Kidney epithelial cell (primary cell): ENCODE measurements around the gene CGREF1. TPM values are rescaled to one million over a fixed set of nuclear protein-coding genes. Genes with fewer than 3 reads are reported as not detected.

Experiments used
- DNase-seq: peaks from one replicate; pipeline ENCODE4 v3.0.0-alpha.2; 2010; ENCODE audit warnings: low read depth
- H3K27me3 ChIP-seq: 2 replicates; pipeline ENCODE4 v1.6.0; 2011; ENCODE audit warnings: low read length; ENCODE audit not compliant: control insufficient read depth, insufficient read depth
- H3K36me3 ChIP-seq: 2 replicates; pipeline ENCODE4 v1.5.1; 2011; ENCODE audit warnings: low read length; ENCODE audit not compliant: control insufficient read depth, insufficient read depth
- H3K4me3 ChIP-seq: 2 replicates; pipeline ENCODE4 v1.5.1; 2011; ENCODE audit warnings: low read depth, mild to moderate bottlenecking, control low read depth, low read length
- total RNA-seq: library from RNA; depleted of rRNA; stranded (reverse); fragments of >200 nt; gene quantifications from 2 replicates; pipeline ENCODE4 v1.2.3, GENCODE V29; 2015
- TF ChIP-seq, protein P1 (sequence below): IDR thresholded peaks from 2 replicates; pipeline ENCODE4 v1.5.1; 2011; ENCODE audit warnings: mild to moderate bottlenecking, moderate library complexity, low read length, control low read depth, inconsistent platforms; ENCODE audit not compliant: insufficient read depth, poor library complexity, severe bottlenecking

CGREF1 gene, protein sequence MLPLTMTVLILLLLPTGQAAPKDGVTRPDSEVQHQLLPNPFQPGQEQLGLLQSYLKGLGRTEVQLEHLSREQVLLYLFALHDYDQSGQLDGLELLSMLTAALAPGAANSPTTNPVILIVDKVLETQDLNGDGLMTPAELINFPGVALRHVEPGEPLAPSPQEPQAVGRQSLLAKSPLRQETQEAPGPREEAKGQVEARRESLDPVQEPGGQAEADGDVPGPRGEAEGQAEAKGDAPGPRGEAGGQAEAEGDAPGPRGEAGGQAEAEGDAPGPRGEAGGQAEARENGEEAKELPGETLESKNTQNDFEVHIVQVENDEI
- 1.8 and 2.5 TPM in 2 replicates for total RNA-seq

DNA sequence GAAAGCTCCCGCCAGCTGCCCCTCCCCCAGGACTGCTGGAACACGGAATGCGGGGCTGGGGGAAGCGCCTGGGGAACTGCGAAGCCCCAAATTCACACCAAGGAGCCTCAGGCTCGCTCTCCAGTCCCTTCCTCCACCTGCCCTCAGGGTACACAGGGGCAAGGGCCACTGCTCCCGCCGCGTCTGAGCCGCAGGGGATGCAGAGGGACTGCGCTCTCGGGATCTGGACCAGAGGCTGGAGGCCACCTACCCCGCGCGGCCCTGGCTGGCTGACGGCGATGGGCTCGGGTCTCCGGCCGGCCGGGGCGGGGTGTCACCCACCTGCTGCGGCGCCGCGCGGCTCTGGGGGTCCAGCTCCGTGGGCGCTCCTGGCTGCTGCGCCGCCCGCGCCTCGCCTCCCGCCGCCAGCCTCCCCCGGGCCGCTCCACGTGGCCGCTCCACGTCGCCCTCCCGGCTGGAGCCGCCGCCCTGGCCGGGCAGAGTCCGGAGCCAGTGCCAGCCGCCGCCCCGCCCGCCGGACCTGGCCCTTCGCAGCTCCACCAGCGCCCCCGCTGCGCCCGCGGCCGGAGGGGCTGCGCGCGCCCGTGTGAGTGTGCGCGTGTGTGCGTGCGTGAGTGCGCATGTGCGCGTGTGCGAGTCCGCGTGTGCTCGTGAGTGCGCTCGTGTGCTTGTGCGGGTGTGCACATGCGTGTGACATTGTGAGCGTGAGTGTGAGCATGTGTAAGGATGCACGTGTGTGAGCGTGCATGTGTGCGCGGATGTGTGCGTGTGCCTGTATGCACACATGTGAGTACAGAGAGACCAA lies at the start of gene CGREF1:
TSS of gene CGREF1 (minus strand) at position 604 of the 805 bp plus-strand sequence. CDS start 14,762 bp downstream, outside the sequence.
- Histone ChIP-seq H3K4me3 (peak within 1 kb of the TSS; percentile 14), H3K27me3 (peaks cover 41% of the 10 kb centered on the region)

DNA sequence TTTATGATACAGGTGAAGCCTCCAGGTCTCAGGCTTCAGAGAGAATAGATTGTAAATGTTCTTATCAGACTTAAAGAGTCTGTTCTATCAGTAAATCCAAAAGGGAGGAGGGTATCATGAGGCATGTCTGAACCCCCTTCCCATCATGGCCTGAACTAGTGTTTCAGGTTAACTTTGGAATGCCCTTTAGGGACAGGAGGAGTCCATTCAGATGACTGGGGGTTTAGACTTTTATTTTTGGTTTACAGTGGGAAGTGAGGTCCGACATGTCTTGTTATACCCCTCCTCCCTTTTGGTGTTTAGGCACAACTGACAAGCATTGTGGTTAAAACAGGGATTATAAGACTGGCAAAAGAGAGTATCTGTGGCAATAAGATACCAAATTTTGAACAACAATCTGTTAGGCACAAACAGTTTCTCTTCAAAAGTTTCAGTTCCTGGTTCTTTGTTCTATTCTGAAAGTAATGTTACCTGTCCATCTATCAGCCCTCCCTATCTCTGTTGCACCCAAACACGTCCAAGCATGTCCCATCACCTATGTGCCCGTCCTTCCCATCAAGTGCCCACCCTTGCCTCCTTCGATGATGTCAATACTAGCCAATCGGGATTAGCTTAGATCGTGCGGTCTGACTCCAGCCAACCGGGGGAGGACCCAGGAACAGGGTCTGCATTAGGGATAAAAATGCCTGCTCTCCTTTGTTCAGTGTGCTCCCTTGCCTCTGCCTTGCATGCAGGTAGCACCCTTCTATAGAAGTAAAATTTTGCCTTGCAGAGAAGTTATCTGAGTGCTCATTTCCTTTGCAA lies 46.2 kb upstream of the CGREF1 start:
- Histone ChIP-seq H3K27me3 (peaks cover 2% of the 10 kb centered on the region), H3K36me3 (no peaks in the 10 kb centered on the region), H3K4me3 (no peak overlapping the region)
- DNase-seq = no peak
- TF ChIP-seq, protein P1, sequence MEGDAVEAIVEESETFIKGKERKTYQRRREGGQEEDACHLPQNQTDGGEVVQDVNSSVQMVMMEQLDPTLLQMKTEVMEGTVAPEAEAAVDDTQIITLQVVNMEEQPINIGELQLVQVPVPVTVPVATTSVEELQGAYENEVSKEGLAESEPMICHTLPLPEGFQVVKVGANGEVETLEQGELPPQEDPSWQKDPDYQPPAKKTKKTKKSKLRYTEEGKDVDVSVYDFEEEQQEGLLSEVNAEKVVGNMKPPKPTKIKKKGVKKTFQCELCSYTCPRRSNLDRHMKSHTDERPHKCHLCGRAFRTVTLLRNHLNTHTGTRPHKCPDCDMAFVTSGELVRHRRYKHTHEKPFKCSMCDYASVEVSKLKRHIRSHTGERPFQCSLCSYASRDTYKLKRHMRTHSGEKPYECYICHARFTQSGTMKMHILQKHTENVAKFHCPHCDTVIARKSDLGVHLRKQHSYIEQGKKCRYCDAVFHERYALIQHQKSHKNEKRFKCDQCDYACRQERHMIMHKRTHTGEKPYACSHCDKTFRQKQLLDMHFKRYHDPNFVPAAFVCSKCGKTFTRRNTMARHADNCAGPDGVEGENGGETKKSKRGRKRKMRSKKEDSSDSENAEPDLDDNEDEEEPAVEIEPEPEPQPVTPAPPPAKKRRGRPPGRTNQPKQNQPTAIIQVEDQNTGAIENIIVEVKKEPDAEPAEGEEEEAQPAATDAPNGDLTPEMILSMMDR = no peak

More for the DNA sequence above, at the start of gene CGREF1:
- no peak for DNase-seq
- TF ChIP-seq, protein P1 = no peak
- H3K36me3 ChIP-seq = no peaks in the 10 kb centered on the region

DNA sequence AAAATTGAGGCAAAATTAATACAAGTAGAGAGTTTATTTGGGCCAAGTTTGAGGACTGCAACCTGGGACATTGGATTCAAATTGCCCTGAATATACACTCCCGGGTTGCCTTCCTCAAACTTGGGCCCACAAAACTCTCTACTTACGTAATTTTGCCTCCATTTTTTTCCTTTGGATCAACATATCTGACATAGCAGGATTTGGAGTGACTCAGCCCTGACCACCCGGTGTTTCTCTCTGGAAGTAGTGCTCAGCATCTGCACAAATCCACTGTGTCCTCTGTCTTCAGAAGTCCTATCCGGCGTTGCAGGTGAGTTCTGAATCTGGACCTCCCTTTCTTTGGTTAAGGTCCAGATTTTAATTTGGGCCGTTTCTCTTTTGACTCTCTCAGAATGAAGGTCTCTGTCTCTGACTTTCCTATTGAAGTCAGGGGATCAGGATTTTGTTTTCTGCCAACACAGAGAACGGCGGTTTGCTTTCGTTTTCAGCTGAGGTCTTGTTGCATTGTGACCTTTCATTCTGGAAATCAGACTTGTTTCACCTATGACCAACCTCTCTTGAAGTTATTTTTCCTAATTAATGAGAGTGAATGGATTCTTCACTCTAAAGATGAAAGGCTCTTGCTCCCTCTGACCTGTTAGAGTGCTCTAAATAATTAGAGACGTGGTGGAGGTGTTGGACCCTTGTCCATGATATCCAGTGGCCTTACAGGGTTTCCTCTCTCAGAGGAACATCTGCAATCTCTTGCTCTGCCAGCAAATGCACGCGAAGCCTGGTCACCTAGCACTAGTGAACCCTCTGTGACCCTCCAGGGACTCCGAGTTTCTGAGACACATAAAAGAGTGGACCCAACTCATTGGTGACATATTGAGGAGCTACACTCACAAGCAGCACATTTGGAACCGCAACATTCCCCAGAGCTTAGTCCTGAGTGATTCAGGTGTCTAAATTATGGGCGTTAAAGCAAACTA lies 43.5 kb upstream of the CGREF1 start:
- Histone ChIP-seq H3K4me3 (no peak overlapping the region), H3K36me3 (no peaks in the 10 kb centered on the region), H3K27me3 (no peaks in the 10 kb centered on the region)
- no peak for DNase-seq
- TF ChIP-seq, protein P1 = no peak

DNA sequence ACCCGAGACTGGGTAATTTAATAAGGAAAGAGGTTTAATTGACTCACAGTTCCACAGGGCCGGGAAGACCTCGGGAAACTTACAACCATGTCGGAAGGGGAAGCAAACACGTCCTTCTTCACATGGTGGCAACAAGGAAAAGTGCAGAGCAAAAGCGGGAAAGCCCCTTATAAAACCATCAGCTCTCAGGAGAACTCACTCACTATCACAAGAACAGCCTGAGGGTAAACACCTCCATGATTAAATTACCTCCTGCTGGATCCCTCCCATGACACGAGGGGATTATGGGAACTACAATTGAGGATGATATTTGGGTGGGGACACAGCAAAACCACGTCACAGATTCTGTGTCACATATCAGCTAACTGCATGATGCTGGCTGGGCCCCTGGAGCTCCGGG lies 41.3 kb upstream of the CGREF1 start:
- H3K27me3 ChIP-seq = no peaks in the 10 kb centered on the region
- no peak for DNase-seq
- H3K4me3 ChIP-seq = no peak overlapping the region
- TF ChIP-seq, protein P1 = no peak
- H3K36me3 ChIP-seq = no peaks in the 10 kb centered on the region

DNA sequence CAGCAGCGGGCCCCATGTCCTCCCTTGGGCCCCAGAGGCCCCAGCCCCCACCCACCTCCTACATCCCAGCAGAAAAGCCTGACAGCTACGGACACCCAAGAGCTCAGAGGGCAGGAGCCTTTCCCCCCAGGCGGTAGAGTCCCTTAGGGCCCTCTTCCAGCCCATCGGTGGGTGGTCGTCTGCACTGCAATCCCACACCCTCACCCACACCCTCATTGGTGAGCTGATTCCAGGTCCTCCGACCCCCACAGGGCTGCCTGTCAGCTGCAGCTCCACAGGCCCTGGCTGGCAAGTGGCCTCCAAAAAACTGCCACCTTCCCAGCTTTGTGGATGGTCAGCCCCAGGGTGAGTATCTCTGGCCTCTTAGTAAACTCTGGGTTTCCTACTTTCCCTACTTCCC lies 40.3 kb upstream of the CGREF1 start:
- Histone ChIP-seq H3K27me3 (no peaks in the 10 kb centered on the region), H3K4me3 (no peak overlapping the region), H3K36me3 (no peaks in the 10 kb centered on the region)
- DNase-seq = no peak
- TF ChIP-seq, protein P1 = no peak
